ENCODE measurements around the gene SYNJ1. TPM values are rescaled to one million over a fixed set of nuclear protein-coding genes. Genes with fewer than 3 reads are reported as not detected.

The SYNJ1 gene
- total and polyA plus RNA-seq, 9 of the 15 experiments (the other 6 are each of a cell fraction or from before 2014, with no cell fraction given): 2.4 to 10.6 (median 5.6) TPM

GRCh38 chr21:32587120-32587519 lies 140.7 kb downstream of the SYNJ1 start (continued):
- TF ChIP-seq, protein P1, sequence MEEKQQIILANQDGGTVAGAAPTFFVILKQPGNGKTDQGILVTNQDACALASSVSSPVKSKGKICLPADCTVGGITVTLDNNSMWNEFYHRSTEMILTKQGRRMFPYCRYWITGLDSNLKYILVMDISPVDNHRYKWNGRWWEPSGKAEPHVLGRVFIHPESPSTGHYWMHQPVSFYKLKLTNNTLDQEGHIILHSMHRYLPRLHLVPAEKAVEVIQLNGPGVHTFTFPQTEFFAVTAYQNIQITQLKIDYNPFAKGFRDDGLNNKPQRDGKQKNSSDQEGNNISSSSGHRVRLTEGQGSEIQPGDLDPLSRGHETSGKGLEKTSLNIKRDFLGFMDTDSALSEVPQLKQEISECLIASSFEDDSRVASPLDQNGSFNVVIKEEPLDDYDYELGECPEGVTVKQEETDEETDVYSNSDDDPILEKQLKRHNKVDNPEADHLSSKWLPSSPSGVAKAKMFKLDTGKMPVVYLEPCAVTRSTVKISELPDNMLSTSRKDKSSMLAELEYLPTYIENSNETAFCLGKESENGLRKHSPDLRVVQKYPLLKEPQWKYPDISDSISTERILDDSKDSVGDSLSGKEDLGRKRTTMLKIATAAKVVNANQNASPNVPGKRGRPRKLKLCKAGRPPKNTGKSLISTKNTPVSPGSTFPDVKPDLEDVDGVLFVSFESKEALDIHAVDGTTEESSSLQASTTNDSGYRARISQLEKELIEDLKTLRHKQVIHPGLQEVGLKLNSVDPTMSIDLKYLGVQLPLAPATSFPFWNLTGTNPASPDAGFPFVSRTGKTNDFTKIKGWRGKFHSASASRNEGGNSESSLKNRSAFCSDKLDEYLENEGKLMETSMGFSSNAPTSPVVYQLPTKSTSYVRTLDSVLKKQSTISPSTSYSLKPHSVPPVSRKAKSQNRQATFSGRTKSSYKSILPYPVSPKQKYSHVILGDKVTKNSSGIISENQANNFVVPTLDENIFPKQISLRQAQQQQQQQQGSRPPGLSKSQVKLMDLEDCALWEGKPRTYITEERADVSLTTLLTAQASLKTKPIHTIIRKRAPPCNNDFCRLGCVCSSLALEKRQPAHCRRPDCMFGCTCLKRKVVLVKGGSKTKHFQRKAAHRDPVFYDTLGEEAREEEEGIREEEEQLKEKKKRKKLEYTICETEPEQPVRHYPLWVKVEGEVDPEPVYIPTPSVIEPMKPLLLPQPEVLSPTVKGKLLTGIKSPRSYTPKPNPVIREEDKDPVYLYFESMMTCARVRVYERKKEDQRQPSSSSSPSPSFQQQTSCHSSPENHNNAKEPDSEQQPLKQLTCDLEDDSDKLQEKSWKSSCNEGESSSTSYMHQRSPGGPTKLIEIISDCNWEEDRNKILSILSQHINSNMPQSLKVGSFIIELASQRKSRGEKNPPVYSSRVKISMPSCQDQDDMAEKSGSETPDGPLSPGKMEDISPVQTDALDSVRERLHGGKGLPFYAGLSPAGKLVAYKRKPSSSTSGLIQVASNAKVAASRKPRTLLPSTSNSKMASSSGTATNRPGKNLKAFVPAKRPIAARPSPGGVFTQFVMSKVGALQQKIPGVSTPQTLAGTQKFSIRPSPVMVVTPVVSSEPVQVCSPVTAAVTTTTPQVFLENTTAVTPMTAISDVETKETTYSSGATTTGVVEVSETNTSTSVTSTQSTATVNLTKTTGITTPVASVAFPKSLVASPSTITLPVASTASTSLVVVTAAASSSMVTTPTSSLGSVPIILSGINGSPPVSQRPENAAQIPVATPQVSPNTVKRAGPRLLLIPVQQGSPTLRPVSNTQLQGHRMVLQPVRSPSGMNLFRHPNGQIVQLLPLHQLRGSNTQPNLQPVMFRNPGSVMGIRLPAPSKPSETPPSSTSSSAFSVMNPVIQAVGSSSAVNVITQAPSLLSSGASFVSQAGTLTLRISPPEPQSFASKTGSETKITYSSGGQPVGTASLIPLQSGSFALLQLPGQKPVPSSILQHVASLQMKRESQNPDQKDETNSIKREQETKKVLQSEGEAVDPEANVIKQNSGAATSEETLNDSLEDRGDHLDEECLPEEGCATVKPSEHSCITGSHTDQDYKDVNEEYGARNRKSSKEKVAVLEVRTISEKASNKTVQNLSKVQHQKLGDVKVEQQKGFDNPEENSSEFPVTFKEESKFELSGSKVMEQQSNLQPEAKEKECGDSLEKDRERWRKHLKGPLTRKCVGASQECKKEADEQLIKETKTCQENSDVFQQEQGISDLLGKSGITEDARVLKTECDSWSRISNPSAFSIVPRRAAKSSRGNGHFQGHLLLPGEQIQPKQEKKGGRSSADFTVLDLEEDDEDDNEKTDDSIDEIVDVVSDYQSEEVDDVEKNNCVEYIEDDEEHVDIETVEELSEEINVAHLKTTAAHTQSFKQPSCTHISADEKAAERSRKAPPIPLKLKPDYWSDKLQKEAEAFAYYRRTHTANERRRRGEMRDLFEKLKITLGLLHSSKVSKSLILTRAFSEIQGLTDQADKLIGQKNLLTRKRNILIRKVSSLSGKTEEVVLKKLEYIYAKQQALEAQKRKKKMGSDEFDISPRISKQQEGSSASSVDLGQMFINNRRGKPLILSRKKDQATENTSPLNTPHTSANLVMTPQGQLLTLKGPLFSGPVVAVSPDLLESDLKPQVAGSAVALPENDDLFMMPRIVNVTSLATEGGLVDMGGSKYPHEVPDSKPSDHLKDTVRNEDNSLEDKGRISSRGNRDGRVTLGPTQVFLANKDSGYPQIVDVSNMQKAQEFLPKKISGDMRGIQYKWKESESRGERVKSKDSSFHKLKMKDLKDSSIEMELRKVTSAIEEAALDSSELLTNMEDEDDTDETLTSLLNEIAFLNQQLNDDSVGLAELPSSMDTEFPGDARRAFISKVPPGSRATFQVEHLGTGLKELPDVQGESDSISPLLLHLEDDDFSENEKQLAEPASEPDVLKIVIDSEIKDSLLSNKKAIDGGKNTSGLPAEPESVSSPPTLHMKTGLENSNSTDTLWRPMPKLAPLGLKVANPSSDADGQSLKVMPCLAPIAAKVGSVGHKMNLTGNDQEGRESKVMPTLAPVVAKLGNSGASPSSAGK (IDR thresholded peaks at IDR 0.05): peak; percentile 96
- peak; percentile 33; the same call in 1 of the 2 replicates for TF ChIP-seq EP400 (IDR thresholded peaks at IDR 0.05)
- TF ChIP-seq PHB (CRISPR knock-in tag; IDR thresholded peaks at IDR 0.05): no peak
- no peak for TF ChIP-seq MEF2A (IDR thresholded peaks at IDR 0.05; ENCODE audit: control insufficient read depth, low read depth, low read length)
- TF ChIP-seq L3MBTL2 (IDR thresholded peaks at IDR 0.05): peak; percentile 96
- TF ChIP-seq, protein P2, sequence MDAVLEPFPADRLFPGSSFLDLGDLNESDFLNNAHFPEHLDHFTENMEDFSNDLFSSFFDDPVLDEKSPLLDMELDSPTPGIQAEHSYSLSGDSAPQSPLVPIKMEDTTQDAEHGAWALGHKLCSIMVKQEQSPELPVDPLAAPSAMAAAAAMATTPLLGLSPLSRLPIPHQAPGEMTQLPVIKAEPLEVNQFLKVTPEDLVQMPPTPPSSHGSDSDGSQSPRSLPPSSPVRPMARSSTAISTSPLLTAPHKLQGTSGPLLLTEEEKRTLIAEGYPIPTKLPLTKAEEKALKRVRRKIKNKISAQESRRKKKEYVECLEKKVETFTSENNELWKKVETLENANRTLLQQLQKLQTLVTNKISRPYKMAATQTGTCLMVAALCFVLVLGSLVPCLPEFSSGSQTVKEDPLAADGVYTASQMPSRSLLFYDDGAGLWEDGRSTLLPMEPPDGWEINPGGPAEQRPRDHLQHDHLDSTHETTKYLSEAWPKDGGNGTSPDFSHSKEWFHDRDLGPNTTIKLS (IDR thresholded peaks at IDR 0.05; ENCODE audit: borderline replicate concordance, low read depth): peak; percentile 31; the same call in 1 of the 2 replicates
- 0 out of 2 replicates have a peak, but pooled peaks have one; percentile 32 for TF ChIP-seq SMAD4 (CRISPR knock-in tag; conservative IDR thresholded peaks at IDR 0.05)
- TF ChIP-seq, protein P3, sequence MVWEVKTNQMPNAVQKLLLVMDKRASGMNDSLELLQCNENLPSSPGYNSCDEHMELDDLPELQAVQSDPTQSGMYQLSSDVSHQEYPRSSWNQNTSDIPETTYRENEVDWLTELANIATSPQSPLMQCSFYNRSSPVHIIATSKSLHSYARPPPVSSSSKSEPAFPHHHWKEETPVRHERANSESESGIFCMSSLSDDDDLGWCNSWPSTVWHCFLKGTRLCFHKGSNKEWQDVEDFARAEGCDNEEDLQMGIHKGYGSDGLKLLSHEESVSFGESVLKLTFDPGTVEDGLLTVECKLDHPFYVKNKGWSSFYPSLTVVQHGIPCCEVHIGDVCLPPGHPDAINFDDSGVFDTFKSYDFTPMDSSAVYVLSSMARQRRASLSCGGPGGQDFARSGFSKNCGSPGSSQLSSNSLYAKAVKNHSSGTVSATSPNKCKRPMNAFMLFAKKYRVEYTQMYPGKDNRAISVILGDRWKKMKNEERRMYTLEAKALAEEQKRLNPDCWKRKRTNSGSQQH (CRISPR knock-in tag; IDR thresholded peaks at IDR 0.05): no peak
- TF ChIP-seq, protein P4, sequence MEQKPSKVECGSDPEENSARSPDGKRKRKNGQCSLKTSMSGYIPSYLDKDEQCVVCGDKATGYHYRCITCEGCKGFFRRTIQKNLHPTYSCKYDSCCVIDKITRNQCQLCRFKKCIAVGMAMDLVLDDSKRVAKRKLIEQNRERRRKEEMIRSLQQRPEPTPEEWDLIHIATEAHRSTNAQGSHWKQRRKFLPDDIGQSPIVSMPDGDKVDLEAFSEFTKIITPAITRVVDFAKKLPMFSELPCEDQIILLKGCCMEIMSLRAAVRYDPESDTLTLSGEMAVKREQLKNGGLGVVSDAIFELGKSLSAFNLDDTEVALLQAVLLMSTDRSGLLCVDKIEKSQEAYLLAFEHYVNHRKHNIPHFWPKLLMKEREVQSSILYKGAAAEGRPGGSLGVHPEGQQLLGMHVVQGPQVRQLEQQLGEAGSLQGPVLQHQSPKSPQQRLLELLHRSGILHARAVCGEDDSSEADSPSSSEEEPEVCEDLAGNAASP (IDR thresholded peaks at IDR 0.05): no peak

All from K562 (cell line).